HG02759 (cell line): ENCODE data around the gene AK4.
"Not testable (repeated sequence)": the region's sequence is repeated elsewhere in the genome, so short reads cannot be mapped to it uniquely, and the experiment has no call there.

Experiments
- ATAC-seq: cut with Tn5 transposase; IDR thresholded peaks from one replicate; pipeline ENCODE4 v1.9.1; 2021; ENCODE audit warnings: mild to moderate bottlenecking, moderate library complexity; ENCODE audit not compliant: unreplicated experiment

The AK4 gene

DNA sequence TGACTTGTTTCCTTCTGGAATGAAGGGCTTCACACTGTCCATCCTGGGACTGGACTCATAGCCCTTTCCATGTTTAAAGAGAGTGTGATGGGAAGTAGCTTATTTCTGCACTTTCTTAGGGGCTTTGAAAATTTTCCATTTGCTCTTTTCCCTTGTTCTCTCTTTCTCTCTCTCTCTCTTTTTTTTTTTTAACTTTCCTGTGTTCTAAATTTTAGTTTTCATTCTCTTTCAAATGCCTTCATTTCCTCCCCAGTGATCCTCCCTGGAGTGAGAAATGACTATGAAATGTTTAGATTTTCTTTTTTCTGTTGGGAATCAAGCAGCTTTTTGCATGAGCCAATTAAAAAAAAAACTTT lies 2.1 kb downstream of the AK4 start:
- no peak for ATAC-seq

GRCh38 chr1:65150583-65151263 lies 2.7 kb downstream of the AK4 start:
- no peak for ATAC-seq

- ATAC-seq, result no peak
Observed at GRCh38 chr1:65151641-65152040, 3.6 kb downstream of the AK4 start.

DNA sequence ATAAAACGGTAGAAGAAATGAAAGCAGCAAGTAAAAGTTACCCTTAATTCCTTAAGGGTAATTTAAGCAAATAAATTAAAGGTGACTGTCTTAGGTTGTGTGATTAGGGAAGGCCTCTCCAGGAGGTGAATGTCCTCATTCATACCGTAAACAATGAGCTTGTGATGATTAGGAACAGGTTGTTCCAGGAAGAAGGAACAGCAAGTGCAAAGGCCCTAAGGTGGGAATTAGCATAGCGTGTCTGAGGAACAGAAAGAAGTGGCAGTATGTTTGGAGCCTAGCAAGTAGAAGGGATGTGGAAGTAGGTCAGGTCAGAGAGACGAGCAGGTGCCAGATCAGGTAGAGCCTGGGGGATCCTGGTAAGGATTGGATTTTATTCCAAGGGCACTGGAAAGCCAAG lies 5.6 kb downstream of the AK4 start:
- ATAC-seq, result no peak

- no peak for ATAC-seq
Observed at GRCh38 chr1:65156910-65157545, 9.0 kb downstream of the AK4 start.

DNA sequence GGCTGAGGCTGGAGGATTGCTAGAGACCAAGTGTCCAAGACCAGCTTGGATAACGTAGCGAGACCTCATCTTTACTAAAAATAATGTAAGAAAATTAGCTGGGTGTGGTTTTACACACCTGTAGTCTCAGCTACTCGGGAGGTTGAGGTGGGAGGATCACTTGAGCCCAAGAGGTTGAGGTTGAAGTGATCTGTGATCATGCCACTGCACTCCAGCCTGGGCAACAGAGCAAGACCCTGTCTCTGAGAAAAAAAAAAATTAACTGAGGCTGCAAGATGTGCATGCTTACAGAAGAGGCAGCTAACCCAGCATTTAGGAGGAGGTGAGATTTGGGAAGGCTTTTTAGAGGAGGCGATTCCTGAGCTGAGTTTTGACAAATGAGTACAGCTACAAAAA lies 9.5 kb downstream of the AK4 start:
- ATAC-seq, result no peak

DNA sequence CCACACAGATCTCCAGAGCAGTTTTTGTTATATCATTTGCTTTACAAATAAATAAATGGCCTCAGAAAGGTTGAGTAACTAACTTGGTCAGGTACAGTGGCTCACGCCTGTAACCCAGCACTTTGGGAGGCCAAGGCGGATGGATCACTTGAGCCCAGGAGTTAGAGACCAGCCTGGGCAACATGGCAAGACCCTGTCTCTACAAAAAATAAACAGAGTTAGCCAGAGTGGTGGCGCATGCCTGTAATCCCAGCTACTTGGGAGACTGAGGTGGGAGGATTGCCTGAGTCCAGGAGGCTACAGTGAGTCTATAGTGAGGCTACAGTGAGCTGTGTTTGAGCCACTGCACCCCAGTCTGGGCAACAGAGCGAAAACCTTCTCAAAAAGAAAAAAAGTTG lies 11.3 kb downstream of the AK4 start:
- ATAC-seq, result not testable (repeated sequence)

DNA sequence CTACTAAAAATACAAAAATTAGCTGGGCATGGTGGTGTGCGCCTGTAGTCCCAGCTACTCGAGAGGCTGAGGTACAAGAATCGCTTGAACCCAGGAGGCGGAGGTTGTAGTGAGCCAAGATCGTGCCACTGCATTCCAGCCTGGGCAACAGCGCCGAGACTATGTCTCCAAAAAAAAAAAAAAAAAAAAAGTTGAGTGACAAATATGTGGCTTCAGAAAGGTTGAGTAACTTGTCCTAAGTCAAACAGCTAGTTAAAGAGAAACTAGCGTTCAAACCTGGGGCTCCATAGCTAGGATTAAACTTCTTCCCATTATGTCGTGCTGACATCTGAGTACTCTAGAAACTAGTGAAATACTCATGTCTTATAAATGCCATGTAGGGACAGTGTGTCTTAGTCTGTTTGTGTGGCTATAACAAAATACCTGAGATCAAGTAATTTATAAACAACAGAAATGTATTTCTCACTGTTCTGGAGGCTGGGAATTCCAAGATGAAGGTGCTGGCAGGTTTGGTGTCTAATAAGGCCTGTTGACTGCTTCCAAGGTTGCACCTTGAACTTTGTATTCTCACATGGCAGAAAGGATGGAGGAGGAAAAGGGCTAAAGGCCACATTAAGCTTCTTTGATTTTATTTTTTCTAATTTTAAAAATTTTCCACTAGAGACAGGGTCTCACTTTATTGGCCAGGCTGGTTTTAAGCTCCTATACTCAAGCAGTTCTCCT lies 12.0 kb downstream of the AK4 start:
- ATAC-seq, result no peak

GRCh38 chr1:65163201-65163805 lies 15.3 kb downstream of the AK4 start:
- ATAC-seq, result no peak

GRCh38 chr1:65164101-65164500 lies 16.1 kb downstream of the AK4 start:
- ATAC-seq, result not testable (repeated sequence)

GRCh38 chr1:65164633-65165032 lies 16.6 kb downstream of the AK4 start:
- ATAC-seq, result no peak

DNA sequence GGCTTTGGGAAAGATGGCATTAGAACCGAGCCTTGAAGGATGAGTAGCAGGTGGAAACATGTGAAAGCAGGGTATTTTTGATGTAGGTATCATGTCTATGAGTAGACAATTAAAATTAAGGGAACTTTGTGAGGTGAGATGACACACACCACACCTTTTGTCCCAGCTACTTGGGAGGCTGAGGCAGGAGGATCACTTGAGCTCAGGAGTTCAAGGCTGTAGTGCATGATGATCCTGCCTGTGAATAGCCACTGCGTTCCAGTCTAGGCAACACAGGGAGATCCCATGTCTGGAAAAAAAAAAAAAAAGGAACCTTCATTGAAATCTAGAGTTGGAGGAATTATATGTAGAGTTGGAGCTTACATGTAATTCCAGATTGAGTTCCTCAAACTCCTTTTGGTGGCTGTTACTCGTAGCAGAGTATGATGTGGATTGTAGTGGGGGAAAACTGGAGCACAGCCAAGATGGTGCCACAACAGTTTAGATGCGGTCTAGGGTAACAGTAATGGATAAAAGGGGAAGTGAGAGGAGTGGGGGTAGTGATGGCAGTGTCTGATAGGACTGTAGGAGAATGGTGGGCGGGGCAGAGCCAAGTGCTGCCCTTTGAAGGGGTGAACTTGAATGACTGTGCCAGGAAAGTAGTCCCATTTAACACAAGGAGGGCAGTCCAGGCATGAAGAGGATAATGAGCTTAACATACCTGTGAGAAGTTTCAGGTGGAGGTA lies 17.4 kb downstream of the AK4 start:
- ATAC-seq, result peak; percentile 81

- ATAC-seq, result no peak
Observed at GRCh38 chr1:65166572-65167305, 18.7 kb downstream of the AK4 start.

DNA sequence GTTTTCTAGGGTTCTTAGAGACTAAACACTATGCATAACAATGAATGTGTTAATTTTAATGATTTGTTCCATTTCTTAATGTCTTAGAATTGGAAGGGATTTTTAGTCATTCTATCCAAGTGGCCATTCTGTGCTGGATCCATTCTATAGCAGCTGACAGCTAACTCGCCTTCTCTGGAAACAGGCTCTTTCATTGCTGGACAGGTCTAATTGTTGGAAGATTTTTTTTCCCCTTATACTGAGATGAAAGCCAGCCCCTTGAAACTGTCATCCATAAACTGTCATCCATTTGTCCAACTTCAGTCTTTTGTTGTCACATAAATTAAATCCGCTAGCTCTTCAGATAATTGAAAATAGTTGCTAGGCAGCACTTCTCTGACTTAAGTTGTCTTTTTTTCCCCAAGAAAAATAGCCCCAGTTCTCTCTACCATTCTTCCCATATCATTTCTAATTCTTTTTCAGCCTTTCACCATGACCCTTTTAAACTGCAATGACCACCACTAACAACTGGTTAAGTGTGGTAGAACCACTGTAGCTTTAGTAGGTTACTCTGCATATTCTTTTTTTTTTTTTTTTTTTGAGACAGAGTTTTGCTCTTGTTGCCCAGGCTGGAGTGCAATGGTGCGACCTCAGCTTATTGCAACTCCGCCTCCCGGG lies 19.7 kb downstream of the AK4 start:
- ATAC-seq, result no peak

DNA sequence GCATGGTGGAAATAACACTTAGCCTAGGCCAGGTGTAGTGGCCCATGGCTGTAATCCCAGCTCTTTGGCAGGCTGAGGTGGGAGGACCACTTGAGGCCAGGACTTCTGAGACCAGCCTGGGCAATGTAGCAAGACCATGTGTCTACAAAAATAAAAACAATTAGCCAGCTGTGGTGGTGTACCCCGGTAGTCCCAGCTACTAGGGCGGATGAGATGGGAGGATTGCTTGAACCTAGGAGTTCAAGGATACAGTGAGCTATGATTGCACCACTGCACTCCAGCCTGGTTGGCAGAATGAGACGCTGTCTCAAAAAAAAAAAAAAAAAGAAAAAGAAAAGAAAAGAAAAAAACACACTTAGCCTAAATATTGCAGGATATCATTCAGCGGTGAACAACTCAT lies 20.9 kb downstream of the AK4 start:
- no peak for ATAC-seq

GRCh38 chr1:65170511-65171142 lies 22.6 kb downstream of the AK4 start:
- no peak for ATAC-seq

DNA sequence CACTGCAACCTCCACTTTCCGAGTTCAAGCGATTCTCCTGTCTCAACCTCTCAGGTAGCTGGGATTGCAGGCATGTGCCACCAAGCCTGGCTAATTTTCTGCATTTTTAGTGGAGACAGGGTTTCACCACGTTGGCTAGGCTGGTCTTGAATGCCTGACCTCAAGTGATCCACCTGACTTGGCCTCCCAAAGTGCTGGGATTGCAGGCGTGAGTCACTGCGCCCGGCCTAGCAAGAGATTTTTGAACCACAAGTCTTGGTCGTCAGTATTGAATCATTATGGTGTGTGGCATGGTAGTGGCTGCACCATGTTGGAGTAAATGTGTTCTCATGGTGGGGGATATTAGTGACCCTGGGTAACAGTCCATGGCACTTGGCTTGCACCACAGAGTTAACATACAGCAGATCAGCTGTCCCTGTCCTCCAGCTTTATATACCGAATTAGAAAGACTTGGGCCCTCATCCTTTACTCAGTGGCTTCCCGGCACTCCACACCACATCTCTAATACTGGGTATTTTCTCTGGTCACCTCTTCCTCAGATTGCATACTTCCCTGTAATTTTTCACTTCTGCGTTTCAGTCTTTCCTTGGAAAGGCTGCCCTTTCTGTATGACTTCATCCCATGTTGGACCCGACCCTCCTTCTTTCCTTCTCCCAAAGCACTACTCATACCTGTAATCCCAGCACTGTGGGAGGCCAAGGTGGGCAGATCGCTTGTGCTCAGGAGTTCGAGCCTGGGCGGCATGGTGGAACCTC lies 25.1 kb downstream of the AK4 start:
- no peak for ATAC-seq

DNA sequence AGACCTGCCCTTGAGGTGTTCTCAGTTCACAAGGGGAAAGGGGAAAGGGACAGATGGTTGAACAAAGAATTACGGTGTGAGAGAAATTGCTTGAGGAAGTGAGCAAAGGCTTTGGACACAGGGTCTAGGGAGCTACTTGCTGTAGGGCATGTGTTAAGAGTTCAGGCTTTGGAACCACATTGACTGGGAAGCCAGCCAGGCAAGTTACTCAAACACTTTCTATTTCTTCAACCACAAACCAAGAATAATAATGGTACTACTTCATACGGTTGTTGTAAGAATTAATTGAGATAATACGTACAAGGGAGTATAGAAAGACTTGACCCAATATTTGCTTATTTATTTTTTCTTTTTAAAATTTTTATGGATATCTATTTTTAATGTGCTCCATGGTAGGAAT lies 26.6 kb downstream of the AK4 start:
- ATAC-seq, result peak; percentile 87
